Measurements from ENCODE around the gene PLEKHA4. TPM values are rescaled to one million over a fixed set of nuclear protein-coding genes. Genes with fewer than 3 reads are reported as not detected.
"Not testable (repeated sequence)": the region's sequence is repeated elsewhere in the genome, so short reads cannot be mapped to it uniquely, and the experiment has no call there.

PLEKHA4 gene
- total RNA-seq, 2 donors from 2014 or later, result 9.4 to 22.9 TPM

GRCh38 chr19:48873476-48874302 lies 5.3 kb upstream of the PLEKHA4 start:
- Histone ChIP-seq H3K27me3 (replicated peaks; ENCODE audit: insufficient read depth) (no peaks in the 10 kb centered on the region), H3K4me1 (replicated peaks) (peaks cover 17% of the 10 kb centered on the region), H3K27ac (peak overlapping the region; percentile 100), H3K36me3 (no peaks in the 10 kb centered on the region), H3K9me3 (no peaks in the 10 kb centered on the region), H3K4me3 (peak overlapping the region; percentile 78 to 90)
- WGBS, result 26% methylated on average over 14 of the region's 14 CpGs
- DNase-seq (ENCODE audit: low spot score), result no peak
- TF ChIP-seq POLR2A (IDR thresholded peaks at IDR 0.05), result no peak
- TF ChIP-seq, protein P1, sequence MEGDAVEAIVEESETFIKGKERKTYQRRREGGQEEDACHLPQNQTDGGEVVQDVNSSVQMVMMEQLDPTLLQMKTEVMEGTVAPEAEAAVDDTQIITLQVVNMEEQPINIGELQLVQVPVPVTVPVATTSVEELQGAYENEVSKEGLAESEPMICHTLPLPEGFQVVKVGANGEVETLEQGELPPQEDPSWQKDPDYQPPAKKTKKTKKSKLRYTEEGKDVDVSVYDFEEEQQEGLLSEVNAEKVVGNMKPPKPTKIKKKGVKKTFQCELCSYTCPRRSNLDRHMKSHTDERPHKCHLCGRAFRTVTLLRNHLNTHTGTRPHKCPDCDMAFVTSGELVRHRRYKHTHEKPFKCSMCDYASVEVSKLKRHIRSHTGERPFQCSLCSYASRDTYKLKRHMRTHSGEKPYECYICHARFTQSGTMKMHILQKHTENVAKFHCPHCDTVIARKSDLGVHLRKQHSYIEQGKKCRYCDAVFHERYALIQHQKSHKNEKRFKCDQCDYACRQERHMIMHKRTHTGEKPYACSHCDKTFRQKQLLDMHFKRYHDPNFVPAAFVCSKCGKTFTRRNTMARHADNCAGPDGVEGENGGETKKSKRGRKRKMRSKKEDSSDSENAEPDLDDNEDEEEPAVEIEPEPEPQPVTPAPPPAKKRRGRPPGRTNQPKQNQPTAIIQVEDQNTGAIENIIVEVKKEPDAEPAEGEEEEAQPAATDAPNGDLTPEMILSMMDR (IDR thresholded peaks at IDR 0.05), result no peak
- TF ChIP-seq POLR2AphosphoS5 (IDR thresholded peaks at IDR 0.05), result no peak
- intact Hi-C loops (cut with DNase I), result loop anchor here (2.0 kb wide), 1 partner anchor 91 kb away; the partner anchor contains the start of gene FTL

DNA sequence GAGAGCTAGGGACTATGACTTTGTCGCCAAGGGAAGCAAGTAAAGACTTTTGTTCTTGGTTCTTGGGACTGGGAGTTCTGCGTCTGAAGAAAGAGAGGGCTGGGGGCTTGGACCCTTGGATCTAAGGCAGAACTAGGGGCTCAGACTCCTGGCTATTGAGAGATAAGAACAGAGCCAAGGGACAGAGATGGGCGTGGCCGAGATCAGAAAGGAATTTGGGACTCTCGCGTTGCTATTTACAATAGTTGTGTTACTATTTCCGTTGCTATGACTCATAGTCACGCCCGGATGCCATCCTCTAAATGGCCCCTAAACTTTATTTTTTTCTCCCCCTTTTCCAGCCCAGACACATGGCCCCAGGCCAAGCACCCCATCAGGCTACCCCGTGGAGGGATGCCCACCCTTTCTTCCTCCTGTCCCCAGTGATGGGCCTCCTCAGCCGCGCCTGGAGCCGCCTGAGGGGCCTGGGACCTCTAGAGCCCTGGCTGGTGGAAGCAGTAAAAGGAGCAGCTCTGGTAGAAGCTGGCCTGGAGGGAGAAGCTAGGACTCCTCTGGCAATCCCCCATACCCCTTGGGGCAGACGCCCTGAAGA lies 4.6 kb upstream of the PLEKHA4 start:
- TF ChIP-seq, protein P1 (IDR thresholded peaks at IDR 0.05), result peak in 2 of 4 experiments; percentile 11 to 24
- TF ChIP-seq POLR2A (IDR thresholded peaks at IDR 0.05) (peak; percentile 66), POLR2AphosphoS5 (IDR thresholded peaks at IDR 0.05) (peak; percentile 95)
- H3K36me3 ChIP-seq, result no peaks in the 10 kb centered on the region
- peak; percentile 91 for DNase-seq (ENCODE audit: low spot score)
- no peaks in the 10 kb centered on the region for H3K27me3 ChIP-seq (replicated peaks; ENCODE audit: insufficient read depth)
- peaks cover 17% of the 10 kb centered on the region for H3K4me1 ChIP-seq (replicated peaks)
- H3K9me3 ChIP-seq, result no peaks in the 10 kb centered on the region
- H3K4me3 ChIP-seq, result peak overlapping the region; percentile 78 to 90
- H3K27ac ChIP-seq, result peak overlapping the region; percentile 100
- intact Hi-C loops (cut with DNase I), result loop anchor here (2.0 kb wide), 1 partner anchor 92 kb away; the partner anchor contains the start of gene FTL
- WGBS, result under 1% methylated on average over 14 of the region's 14 CpGs

- intact Hi-C loops (cut with DNase I), result loop anchor here (2.0 kb wide), 1 partner anchor 92 kb away; the partner anchor contains the start of gene FTL
- TF ChIP-seq POLR2A (IDR thresholded peaks at IDR 0.05), result peak; percentile 100
- TF ChIP-seq POLR2AphosphoS5 (IDR thresholded peaks at IDR 0.05), result peak; percentile 100
- TF ChIP-seq, protein P1 (IDR thresholded peaks at IDR 0.05), result peak in 3 of 4 experiments; percentile 15 to 83 (median 60)
- under 1% methylated on average over 53 of the region's 53 CpGs for WGBS
- Histone ChIP-seq H3K9me3 (no peaks in the 10 kb centered on the region), H3K4me1 (replicated peaks) (peaks cover 19% of the 10 kb centered on the region), H3K4me3 (peak within 1 kb of the TSS; percentile 78 to 90), H3K36me3 (no peaks in the 10 kb centered on the region), H3K27me3 (replicated peaks; ENCODE audit: insufficient read depth) (no peaks in the 10 kb centered on the region), H3K27ac (peak within 1 kb of the TSS; percentile 100)
- peak; percentile 98 for DNase-seq (ENCODE audit: low spot score)
These were observed 3.9 kb upstream of the PLEKHA4 start, which contains the start of gene PPP1R15A for GRCh38 chr19:48872182-48872883. PPP1R15A (plus strand) TSS chr19:48872421; CDS start chr19:48873234, 813 bp downstream.

DNA sequence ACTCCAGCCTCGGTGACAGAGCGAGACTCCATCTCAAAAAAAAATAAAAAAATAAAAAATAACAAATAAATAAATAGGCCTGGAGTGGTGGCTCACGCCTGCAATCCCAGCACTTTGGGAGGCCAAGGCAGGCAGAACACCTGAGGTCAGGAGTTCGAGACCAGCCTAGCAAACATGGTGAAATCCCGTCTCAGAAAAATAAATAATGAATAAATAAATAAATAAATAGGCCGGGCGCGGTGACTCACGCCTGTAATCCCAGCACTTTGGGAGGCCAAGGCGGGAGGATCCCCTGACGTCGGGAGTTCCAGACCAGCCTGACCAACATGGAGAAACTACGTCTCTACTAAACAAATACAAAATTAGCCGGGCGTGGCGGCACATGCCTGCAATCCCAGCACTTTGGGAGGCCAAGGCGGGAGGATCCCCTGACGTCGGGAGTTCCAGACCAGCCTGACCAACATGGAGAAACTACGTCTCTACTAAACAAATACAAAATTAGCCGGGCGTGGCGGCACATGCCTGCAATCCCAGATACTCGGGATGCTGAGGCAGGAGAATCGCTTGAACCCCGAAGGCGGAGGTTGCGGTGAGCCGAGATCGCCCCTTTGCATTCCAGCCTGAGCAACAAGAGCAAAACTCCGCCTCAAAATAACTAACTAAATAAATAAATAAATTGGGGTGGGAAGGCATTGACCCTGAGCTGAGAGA lies 3.2 kb upstream of the PLEKHA4 start:
- not testable (repeated sequence) for H3K36me3 ChIP-seq; H3K9me3 ChIP-seq; H3K27me3 ChIP-seq (replicated peaks; ENCODE audit: insufficient read depth); DNase-seq (ENCODE audit: low spot score)
- H3K27ac ChIP-seq, result peak overlapping the region; percentile 100
- 67% methylated on average over 31 of the region's 31 CpGs for WGBS
- intact Hi-C loops (cut with DNase I), result loop anchor here (2.0 kb wide), 1 partner anchor 93 kb away; the partner anchor contains the start of gene FTL
- peaks cover 21% of the 10 kb centered on the region for H3K4me1 ChIP-seq (replicated peaks)
- H3K4me3 ChIP-seq, result peak overlapping the region; percentile 78 to 90
